ENCODE data around the gene CYTH1.

DNA sequence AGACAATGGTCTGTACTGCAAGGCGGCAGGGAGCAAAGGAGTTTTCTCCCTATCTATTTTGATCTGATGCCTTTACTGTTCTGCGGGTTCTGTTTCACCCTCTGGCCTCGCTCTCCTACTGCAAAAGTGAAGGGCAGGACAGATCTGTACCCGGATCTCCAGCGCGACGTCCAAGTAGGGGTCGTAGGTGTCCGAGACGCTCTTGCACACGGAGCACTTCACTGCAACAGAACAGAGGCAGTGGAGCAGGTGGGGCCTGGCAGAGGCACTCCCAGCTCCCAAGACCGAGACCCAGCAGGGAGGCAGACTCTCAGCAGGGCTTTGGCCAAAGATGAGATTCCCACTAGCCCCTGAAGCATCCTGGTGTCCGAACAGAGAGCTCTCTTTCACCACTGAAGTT is 38.8 kb upstream of the CYTH1 start:
- TF ChIP-seq, protein P1, sequence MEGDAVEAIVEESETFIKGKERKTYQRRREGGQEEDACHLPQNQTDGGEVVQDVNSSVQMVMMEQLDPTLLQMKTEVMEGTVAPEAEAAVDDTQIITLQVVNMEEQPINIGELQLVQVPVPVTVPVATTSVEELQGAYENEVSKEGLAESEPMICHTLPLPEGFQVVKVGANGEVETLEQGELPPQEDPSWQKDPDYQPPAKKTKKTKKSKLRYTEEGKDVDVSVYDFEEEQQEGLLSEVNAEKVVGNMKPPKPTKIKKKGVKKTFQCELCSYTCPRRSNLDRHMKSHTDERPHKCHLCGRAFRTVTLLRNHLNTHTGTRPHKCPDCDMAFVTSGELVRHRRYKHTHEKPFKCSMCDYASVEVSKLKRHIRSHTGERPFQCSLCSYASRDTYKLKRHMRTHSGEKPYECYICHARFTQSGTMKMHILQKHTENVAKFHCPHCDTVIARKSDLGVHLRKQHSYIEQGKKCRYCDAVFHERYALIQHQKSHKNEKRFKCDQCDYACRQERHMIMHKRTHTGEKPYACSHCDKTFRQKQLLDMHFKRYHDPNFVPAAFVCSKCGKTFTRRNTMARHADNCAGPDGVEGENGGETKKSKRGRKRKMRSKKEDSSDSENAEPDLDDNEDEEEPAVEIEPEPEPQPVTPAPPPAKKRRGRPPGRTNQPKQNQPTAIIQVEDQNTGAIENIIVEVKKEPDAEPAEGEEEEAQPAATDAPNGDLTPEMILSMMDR (IDR thresholded peaks at IDR 0.05), result no peak
- no peak for TF ChIP-seq EZH2 (IDR thresholded peaks at IDR 0.05; ENCODE audit: borderline replicate concordance, insufficient read depth, low read depth, low read length, poor library complexity, severe bottlenecking)

All from B cell (primary cell).